ENCODE measurements around the gene SFRP4.
A peak's percentile ranks its signal among the peaks of the same experiment; 100 is the strongest.
"Not testable (repeated sequence)": the region's sequence is repeated elsewhere in the genome, so short reads cannot be mapped to it uniquely, and the experiment has no call there.

Gene SFRP4

DNA sequence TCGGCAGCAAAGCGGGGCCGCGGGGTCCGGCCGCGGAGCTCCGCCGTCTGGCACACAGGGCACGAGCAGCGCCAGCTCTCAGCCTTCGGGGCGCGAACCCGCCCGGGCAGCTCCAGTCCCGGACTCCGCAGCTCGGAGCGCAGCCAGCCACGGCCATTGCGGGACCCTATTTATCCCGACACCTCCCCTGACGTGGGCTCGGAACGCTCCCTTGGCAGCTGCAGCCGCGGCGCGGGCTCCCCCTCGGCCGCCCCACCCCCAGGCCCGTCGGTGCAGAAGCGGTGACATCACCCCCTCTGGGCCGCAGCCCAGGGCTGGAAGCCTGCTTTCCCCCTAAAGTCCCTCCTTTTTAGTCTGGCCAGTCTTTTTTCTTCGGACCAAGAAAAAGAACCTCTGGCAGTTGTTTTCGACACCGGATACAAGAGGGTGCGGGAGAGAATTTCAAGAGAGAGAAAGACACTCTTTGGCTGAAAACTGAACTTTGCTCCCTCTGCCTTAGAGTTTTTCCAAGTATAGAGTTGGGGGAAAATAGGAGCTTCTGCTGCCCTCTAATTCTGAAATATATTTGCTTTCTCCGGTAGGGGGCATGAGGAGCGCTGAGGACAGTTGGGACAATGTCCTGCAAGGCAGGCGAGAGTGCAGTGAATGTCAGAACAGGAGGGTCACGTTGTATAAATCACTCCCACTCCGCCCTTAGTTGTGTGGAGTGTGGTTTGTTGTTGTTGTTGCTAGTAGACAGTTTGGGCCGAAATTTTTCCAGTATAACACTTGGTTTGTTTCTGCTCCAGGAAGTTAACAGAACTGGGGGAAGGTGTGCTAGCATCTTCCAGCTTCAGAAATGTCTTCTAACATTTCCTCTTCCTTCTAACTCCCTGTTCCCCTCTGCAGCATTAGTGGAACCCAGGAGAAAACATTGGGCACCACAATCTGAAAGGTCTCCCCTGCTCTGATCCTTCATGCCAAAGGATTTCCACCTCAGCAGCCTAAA lies at the start of gene SFRP4:
Gene SFRP4 (minus strand): TSS at position 145 of the 988 bp plus-strand sequence. CDS start 280 bp downstream, outside the sequence.
- peak in 1 of 2 donors; percentile 11 for DNase-seq

DNA sequence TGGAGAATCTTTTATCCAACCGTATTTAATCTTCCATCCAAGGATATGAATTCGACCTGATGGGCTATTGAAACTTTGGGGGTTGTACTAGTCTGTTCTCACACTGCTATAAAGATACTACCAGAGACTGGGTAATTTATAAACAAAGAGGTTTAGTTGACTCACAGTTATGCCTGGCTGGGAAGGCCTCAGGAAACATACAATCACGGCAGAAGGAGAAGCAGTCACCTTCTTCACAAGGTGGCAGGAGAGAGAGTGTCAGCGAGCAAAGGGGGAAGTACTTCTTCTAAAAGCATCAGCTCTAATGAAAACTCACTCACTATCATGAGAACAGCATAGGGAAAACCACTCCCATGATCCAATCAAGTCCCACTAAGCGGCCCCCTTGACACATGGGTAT lies 47.6 kb upstream of the SFRP4 start:
- no peak for DNase-seq

DNA sequence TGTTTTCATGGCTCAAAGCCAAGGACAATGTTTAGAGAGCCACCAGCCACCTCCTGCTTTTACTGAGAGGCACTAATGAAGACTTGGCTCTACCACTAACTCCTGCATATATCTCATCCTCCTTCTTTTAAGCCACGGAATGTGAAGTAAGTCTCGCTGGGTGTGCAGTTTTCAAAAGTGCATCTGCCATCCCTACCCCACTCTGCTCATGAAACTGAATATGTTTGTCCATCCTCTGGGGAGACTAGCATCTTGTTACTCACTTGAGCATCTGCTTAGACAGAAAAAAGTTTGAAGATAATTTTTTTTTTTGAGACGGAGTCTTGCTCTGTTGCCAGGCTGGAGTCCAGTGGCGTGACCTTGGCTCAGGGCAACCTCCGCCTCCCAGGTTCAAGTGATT lies 44.6 kb upstream of the SFRP4 start:
- no peak for DNase-seq

DNA sequence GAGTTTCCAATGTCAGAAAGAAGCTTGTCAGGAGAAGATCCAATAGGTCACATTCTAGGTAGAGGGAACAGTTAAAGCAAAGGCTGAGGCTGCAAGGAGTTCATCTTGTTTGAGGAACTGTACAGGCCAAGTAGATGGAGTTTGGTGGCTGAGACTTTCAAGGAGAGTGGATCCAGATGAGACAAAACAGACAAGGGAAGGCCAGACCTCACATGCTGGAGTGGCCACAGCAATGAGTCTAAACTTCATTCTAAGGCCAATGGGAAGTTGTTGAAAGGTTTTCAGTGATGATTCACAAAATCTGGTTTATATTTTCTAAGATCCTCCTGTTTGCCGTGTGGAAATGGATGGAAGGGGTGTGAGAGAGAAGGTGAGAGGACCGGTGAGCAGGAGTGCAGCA lies 43.9 kb upstream of the SFRP4 start:
- no peak for DNase-seq

DNA sequence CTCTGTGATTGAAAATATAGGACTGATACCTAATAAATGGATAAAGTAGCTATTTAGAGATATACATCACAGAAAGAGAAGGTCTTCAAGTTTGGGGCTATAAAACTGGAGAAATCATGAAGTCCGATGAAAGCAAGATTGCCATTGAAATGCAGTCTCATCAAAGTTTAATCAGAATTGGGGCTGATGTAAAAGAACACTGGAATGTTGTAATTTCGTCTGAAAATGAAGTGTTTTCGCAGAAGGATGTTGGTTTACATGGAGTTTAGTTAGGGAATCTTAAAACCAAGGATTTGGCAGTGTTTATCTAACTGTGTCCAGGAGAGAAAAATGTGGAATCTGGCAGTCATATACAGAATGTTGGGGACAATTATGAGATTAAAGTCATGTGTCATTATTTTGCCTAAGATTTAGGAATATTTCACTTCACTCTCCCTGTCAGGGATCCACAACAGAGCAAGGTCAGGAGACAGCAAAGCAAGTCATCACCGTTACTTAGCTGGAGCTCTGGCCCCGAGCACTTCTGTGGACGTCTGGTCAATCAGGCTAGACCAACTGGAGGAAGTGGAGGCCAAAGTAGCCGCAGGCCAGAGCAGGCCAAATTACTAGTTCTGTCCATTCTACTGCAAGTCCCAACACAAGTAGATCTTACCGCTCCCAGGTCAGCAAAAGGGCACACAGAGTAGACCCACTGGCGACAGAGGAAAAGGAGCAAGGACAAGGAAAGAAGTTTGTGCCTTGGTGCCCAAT lies 40.8 kb upstream of the SFRP4 start:
- no peak for DNase-seq

DNA sequence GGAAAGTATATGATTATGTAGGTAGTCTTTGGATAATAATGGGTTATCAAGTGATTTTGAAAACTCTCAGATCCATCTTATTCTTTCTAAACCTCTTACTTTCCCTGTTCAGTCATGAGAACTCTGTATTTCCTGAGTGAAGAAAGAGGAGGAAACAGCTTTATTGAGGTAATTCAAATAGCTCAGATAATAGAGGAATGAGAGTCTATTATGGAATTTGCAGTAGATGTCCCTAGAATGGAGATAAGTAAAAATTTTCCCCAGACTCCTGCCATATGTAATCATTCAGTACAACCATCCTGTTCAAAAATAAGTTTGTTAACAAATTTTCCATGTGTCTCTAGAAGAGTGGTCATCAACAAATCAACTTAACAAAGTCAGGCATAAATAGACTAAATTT lies 40.2 kb upstream of the SFRP4 start:
- DNase-seq, result no peak

DNA sequence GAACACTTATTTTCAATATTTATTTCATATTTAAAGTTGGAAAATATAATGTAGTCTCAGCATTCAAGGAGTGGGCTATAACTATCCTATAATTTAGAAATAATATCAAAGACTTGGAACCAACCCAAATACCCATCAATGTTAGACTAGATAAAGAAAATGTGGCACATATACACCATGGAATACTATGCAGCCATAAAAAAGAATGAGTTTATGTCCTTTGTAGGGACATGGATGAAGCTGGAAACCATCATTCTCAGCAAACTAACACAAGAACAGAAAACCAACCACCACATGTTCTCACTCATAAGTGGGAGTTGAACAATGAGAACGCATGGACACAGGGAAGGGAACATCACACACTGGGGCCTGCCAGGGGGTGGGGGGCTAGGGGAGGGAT lies 37.6 kb upstream of the SFRP4 start:
- DNase-seq, result not testable (repeated sequence)

DNA sequence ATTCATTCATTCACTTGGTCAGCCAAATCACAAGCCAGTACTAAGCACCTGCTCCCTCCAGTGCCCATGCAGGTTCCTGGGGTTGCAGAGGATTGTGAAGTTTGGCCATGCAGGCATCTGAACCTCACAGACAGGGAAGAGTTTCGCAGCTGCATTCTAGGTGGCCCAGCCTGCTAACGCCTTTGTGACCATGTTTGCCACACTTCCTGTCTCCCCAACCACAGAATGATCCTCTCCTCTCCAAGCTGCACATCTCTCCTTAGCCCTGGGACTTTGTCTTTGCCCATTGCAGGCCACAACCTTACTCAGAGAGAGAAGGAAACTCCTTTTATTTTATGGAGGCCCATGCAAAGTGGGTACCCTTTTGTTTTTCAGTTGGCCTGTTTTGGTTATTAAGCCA lies 35.6 kb upstream of the SFRP4 start:
- DNase-seq, result no peak

DNA sequence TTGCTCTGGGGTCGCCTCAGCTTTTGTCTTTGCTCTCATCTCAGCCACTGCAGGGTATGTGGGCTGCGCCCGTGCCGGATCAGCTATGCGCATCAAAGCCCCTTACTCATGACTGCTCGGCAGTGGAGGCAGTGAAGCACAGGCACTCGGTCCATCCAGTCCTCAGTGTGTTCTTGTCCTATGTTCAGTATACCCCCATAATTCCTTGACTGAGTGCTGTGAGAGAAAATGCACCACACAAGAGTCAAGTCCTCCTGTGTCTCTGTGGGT lies 31.3 kb upstream of the SFRP4 start:
- DNase-seq, result no peak

DNA sequence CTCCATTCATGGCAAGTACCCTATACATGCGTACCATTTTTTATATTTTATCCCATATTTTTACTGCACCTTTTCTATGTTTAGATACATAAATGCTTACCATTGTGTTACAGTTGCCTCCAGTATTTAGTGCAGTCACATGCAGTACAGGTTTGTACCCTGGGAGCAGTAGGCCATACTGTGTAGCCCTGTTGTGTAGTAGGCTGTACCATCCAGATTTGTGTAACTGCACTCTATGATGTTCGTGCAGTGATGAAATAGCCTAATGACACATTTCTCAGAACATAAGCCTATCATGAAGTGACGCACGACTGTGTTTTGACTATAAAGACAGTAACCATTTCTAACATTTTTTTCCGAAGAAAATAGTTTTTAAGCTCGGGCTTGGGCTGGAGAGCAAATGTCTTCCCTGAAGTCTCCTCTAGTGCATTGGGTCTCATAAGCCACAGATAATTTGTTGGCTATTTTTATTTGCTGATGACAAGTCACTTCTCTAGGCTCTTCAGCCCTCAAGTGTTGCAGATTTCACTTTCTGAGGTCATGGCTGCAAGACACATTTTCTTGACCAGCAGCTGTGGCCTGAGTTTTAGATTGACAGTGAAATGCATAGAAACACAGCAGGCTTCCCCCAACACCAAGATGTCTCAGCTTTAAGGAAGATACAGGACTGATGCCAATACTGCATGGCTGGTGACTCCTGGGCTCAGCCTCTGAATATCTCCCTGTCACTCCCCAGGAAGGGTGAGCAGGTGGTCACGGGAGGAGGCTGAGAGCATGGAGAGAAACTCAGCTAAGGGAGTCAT lies 30.7 kb upstream of the SFRP4 start:
- DNase-seq, result no peak

DNA sequence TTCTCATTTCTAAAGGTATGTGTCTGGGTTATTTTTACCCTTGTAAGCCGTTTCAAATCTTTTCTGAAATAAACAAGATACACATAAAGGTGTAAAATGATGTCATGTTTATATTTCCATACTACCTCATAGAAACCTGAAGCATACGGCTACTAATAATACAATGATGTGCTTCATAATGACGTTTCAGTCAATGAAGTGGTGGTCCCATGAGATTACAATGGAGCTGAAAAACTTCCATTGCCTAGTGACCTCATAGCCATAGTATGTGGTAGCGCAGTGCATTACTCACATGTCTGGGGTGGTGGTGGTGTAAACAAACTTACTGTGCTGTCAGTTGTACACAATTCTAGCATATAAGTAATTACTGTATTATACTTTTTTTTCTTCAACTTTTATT lies 28.7 kb upstream of the SFRP4 start:
- DNase-seq, result no peak

DNA sequence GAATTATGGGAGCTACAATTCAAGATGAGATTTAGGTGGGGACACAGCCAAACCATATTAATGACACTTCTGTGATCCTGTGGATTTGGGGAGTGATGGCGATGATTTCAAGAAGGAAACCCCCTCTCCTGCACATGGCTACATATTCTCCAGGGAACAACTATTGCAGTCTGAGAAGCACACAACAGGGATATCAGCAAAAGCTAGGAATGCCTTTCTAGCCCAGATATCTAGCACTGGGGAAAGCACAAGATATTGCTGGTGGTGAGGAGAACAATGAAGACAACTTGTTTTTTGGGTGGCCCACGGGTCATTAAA lies 28.1 kb upstream of the SFRP4 start:
- DNase-seq, result no peak

DNA sequence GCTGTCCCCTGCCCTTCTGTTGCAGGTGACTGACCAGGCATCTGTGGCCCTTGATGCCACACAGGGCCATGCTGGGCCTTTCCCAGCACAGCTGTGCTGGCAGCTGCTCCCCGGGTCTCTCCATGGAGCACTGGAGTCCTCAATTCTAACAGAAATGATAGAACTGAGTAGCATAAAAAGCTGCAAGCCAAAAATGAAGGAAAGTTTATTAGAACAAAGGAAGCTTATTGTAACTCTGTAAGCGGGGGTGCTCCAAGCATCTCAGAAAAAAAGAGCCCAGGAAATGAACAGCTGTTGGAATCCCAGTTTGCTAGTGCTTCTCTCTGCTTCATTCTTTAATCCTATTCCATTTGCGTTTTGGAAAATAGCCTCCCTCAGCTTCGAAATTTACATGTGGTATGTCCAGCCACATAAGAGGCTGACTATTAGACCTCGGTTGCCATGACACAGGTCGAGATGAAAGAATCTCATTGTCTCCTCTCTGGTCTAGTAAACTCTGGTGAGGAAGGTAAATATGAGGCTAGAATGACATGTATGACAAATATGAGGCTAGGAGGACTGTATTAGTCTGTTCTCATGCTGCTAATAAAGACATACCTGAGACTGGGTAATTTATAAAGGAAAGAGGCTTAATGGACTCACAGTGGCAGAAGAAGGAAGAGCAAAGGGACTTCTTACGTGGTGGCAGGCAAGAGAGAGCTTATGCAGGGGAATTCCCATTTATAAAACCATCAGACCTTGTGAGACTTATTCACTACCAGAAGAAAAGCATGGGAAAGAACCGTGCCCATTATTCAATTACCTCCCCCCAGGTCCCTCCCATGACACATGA lies 27.5 kb upstream of the SFRP4 start:
- no peak for DNase-seq

DNA sequence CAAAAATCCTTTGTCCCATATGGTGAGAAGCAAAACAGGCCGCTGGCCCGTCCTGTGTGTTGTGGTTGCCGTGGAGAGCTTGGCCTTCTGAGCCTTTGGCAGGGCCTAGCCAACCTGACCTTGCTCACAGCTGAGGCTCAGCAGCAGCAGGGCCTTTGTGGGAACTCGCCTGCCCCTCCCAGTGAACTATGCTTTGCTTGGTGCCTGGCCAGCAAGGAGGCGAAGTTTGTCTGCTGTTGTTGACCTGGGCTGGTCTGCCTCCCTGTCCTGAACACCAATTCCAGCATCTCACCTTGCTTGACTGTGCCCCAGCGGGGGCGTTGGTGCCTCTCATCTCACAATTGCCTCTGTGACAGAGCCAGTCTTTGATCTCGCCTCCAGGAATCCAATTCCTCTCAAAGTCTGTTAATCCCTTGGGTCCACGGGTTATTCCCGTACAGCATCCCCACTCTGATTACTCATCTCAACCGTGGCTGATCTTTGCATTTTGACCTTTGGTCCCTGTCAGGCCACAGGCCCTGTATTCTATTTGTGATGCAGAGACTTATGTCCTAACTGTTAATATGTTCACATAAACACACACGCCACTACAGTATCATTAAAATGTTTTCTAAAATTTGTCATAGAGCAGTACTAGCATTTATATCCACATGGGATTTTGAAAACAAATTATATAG lies 26.5 kb upstream of the SFRP4 start:
- no peak for DNase-seq

DNA sequence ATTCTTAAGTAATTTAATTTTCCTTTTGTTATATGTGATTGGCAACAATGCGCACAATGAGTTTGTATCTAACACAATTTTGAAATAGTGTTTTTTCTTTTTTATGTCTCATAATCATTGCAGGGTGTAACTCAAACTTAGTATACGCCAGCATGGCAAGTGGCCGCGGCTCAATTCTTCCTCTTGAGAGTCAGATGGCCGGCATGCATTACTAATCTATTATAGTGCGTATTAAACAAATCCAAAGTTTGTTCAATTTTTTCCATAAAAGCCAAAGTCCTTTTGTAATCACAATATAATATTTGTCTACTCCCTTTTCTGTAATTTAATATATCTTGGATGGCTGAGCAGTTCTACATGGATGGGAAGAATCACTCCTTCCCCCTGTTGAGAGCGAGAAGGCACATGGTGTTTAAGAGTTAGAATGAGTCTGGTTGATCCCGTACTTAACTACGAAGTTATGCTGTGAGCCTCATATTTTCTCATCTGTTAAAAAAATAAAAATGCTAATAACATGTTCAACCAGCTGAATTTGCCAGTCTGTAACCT lies 16.5 kb upstream of the SFRP4 start:
- no peak for DNase-seq

DNA sequence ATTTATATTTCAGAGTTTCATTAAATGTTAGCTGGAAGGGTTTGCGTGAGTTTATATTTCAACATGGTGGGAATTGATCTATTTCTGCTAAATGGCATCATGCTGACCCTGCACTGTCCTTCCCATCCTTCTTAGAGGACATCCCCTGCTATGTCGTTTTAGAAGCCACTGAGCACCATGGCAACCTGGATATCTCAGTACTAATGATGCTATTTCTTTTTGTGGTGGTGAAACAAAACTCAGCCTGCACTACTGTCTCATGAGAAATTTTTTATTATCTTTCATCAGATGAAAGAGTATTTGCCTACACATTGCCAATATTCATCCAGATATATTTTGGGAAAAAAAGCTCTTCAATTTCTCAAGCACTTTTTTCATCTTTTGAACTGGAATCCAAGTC lies 15.9 kb upstream of the SFRP4 start:
- DNase-seq, result no peak

DNA sequence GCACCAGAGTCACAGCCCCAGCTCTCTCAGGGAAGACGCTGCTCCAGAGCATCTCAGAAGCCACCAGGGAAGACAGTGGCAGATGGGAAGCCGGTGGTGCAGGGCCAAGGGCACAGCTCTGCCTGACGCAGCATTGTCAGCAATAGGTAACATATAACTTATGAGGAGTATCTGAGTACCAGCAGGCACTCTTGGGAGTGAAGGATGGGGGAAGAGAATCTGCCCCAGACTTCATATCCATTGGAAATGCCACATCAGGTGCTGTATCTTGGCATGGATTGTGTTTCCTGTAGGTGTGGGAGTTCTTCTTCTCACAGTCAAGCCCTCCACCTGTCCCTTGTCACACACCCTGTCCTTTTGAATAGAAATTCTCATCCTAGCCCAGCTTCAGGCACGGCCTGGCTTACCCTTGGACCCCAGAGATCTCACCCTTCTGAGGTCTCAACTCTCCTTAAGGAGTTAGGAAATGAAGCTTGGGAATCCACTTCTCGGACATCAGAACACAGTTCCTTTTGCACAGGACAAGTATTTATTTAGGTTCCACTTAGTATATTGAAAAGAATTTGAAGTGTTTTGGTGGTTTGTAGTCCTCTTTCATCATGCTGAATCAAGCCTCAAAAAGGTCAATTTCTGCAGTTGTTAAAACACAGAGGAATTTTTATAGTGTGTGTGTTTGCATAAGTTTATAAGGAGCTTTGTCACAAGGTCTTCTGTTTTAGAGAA lies 13.8 kb upstream of the SFRP4 start:
- DNase-seq, result no peak

DNA sequence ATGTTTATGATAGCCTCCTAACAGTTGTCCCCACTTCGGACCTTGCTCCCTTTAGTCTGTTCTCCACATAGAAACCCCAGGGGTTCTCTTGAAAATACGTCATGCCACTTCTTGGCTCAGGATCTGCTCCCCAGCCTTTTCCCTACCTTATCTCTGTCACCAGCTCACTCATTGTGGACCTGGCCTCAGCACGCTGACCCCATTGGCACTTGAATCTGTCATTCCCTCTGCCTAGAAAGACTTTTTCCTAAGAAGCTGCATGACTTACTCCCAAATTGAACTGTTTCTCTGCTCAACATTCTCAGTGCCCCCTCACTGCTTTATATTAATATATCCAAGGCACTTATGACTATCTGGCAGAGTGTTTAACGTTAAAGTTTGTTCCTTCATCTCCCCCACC lies 12.3 kb upstream of the SFRP4 start:
- DNase-seq, result no peak

DNA sequence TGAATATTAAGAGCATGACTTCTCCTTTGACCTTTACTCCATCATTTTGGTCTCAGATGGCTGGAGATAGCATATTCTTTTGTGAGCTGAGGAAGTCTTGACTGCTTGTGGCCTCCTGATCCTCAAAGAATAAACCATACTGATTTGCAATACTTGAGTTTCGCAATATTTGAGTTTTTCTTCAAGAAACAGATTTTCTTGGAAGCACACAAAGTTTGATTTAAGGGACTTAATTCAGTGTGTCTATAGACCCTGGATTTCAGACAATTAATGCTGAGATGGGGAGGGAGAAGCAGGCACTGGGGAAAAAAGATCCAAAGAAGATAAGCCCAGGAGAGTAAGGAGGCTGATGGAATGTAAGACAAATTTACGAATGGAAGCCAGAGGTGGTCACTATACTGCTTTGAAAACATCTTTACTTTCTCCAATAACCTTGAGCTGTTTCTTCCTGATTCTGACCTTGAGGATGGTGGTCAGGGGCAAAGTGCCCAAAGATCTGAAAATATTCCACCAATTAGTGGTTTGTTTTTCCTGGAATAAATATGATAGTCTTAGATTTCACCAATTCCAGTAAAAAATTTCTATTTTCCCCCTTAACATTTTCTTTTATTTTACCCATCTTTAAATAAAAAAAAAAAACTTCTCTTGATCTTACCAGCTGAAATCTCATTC lies 11.3 kb upstream of the SFRP4 start:
- no peak for DNase-seq

DNA sequence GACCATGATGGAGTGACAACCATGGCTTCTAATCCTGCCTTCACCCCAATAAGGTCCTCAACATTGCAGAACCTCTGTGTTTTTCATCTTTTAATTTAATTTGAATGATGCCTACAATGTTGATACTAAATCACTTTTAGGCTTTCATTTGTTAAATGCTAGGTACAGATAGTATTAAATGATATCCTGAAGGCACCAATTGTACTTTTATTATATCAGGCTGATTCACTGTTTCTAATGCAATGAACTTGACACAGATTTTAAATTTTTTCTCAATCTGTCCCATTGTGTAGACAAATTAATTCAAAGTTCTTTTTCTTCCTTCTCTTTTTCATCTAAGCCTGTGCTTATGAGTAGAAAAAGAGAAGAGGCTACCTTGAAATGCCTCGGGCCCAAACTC lies 9.0 kb upstream of the SFRP4 start:
- DNase-seq, result no peak
